ENCODE data around the gene MICAL3.

DNA sequence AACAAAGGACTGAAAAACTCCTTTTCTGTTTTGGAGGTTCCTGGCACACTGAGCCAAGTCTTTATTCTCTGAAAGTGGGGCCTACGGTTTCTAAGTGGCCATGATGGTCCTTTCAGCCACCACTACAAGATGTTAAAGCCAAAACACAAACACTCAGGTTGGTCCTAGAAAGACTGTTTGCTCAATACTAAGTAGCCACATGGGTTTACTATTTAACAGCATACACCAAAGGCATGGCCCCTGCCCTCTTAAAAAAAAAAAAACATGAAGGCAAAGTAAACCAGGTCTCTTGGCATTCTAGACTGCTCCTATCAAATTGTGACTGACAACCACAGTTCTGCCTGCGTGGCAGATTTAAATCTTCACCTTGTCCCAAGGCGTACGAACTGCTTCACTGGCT is 126.5 kb downstream of the MICAL3 start:
- TF ChIP-seq CTCF (IDR thresholded peaks at IDR 0.05; ENCODE audit: low read length) (no peak), EZH2 (IDR thresholded peaks at IDR 0.05; ENCODE audit: borderline replicate concordance, low read length) (no peak)
